Heart right ventricle (tissue), 16 donors: Measurements from ENCODE around the gene WNT4. TPM values are rescaled to one million over a fixed set of nuclear protein-coding genes. Genes with fewer than 3 reads are reported as not detected.

Source experiments
- ATAC-seq, 8 donors: fragments of 200-7000 bp; cut with Tn5 transposase; one replicate each; pipeline ENCODE4 v1.9.1; 2020; ENCODE audit warnings: mild to moderate bottlenecking in 8 of 8, moderate library complexity in 8 of 8, moderate number of reproducible peaks in 1 of 8
- DNase-seq, 2 donors: peaks; one replicate each; pipeline ENCODE4 v3.0.0-alpha.2; 2020
- H3K27ac ChIP-seq, 10 donors: fragments of 200-600 bp; sonication (generic) in 2 of 10; one replicate each; pipeline versions ENCODE4 v1.5.0 to v1.8.0; 2020 to 2022; ENCODE audit warnings: mild to moderate bottlenecking in 3 of 10
- H3K27me3 ChIP-seq, 7 donors: fragments of 200-600 bp; one replicate each; pipeline ENCODE4 v1.8.0; 2021 to 2022; ENCODE audit warnings: mild to moderate bottlenecking in 2 of 7
- H3K36me3 ChIP-seq, 9 donors: fragments of 200-600 bp; sonication (generic) in 1 of 9; one replicate each; pipeline versions ENCODE4 v1.5.0 to v1.8.0; 2020 to 2022; ENCODE audit warnings: mild to moderate bottlenecking in 2 of 9
- H3K4me1 ChIP-seq, 9 donors: fragments of 200-600 bp; sonication (generic) in 1 of 9; one replicate each; pipeline versions ENCODE4 v1.5.0 to v1.8.0; 2020 to 2022; ENCODE audit warnings: mild to moderate bottlenecking in 4 of 9
- H3K4me3 ChIP-seq, 10 donors: fragments of 200-600 bp; sonication (generic) in 2 of 10; one replicate each; pipeline versions ENCODE4 v1.5.0 to v1.8.0; 2020 to 2022; ENCODE audit warnings: mild to moderate bottlenecking in 7 of 10, moderate library complexity in 2 of 10
- H3K9me3 ChIP-seq, 11 donors: fragments of 200-600 bp in 10 of 11; sonication (generic) in 2 of 11; one replicate each; pipeline versions ENCODE4 v1.5.0 to v1.8.0; 2013 to 2022; ENCODE audit warnings: mild to moderate bottlenecking in 2 of 11, control low read depth in 1 of 11, moderate library complexity in 1 of 11
- CTCF ChIP-seq, 9 donors: fragments of 200-600 bp; sonication (generic) in 2 of 9; IDR thresholded peaks; one replicate each; pipeline versions ENCODE4 v1.5.0 to v1.8.0; 2021 to 2022; ENCODE audit warnings: antibody characterized with exemption in 9 of 9, mild to moderate bottlenecking in 5 of 9, moderate library complexity in 1 of 9
- WGBS, 2 donors: extraction: QIAGEN DNeasy Blood & Tissue Kit; methylation state at CpG; one replicate each; pipeline ENCODE4 v1.1.7; 2013; ENCODE audit warnings: inconsistent platforms in 1 of 2; 5-methylcytosine and 5-hydroxymethylcytosine counted together
- intact Hi-C, 10 donors: fragments of 100-400 bp; cut with DNase I; formaldehyde crosslinking; loops; one replicate each; pipeline versions ENCODE4 v1.11.1 to v1.14.2; 2022
- polyA plus RNA-seq, 2 donors: library from polyadenylated mRNA; stranded (reverse); fragments of 200-250 nt; gene quantifications; one replicate each; pipeline ENCODE4 v1.2.3, GENCODE V29; 2013
- total RNA-seq, 10 donors: library from RNA; stranded (reverse); fragmentation: NEBNext Ultra II Directional in 3 of 10; extraction: Animal tissue kit (Norgen Biotek cat#: 25700) in 3 of 10; gene quantifications; one replicate each; pipeline versions ENCODE4 v1.2.1 to v1.2.4, GENCODE V29; 2021 to 2023
- donor health status: Arrhythmogenic right ventricular cardiomyopathy.
- donor health status: ischemic (EF 13 %, LVEDD 7.1; RV severe dilation, severe dysfunction).
- donor health status: healthy with polysubstance abuse.
- donor health status: DM: no; HTN: yes; CAD: no.
- donor health status: DM: no; HTN: no; CAD: no.
- donor health status: ischemic (EF 25% LVEDD 6.9; RV normal size, moderate dysfunction).
- donor health status: ischemic (EF 25% LVEDD 5.7; RV mildly dilated, moderate dysfunction).
- donor health status: healthy.
- donor health status: DM: yes; HTN: yes; CAD: no.
- donor health status: Ischemic cardiomyopathy.
- donor health status: ischemic (EF 35%, LVEDD 5.7; RV mildly dilated, moderate dysfunction).
- donor health status: nonischemic (EF 11% LVEDD 7.7; RV severe dilation, severe dysfunction).
- donor health status: DM: yes; HTN: yes; CAD: no.
- donor health status: PGD.
- donor health status: ischemic (EF 29% LVEDD 5.4; RV normal size, mild dysfunction).
- donor health status: nonischemic (EF 23%, LVEDD 6.1; RV moderate dilation, normal function).

The WNT4 gene
- total and polyA plus RNA-seq, 12 donors = 0.06 to 0.16 TPM; not detected in 10

- Histone ChIP-seq H3K27ac (no peak overlapping the region), H3K27me3 (peaks cover 0 to 61% (median 45%) of the 10 kb centered on the region in 7 donors), H3K9me3 (no peaks in the 10 kb centered on the region), H3K4me3 (no peak overlapping the region), H3K4me1 (no peaks in the 10 kb centered on the region), H3K36me3 (no peaks in the 10 kb centered on the region)
- ATAC-seq (no peak), DNase-seq (no peak)
- no peak for TF ChIP-seq CTCF (IDR thresholded peaks at IDR 0.05)
- intact Hi-C loops = no loop called here
- WGBS, 2 donors = 86 to 87% methylated on average over 7 of the region's 7 CpGs
Observed at GRCh38 chr1:22188914-22189313, 46.0 kb upstream of the WNT4 start.

GRCh38 chr1:22188436-22188835, 45.5 kb upstream of the WNT4 start:
- Histone ChIP-seq H3K9me3 (no peaks in the 10 kb centered on the region), H3K27ac (no peak overlapping the region), H3K27me3 (peaks cover 0 to 64% (median 50%) of the 10 kb centered on the region in 7 donors), H3K36me3 (no peaks in the 10 kb centered on the region), H3K4me3 (no peak overlapping the region), H3K4me1 (no peaks in the 10 kb centered on the region)
- no peak for TF ChIP-seq CTCF (IDR thresholded peaks at IDR 0.05)
- no peak for DNase-seq
- intact Hi-C loops = no loop called here
- 84 to 88% methylated on average over 3 of the region's 3 CpGs for WGBS, 2 donors
- ATAC-seq = no peak

GRCh38 chr1:22186311-22186710, 43.4 kb upstream of the WNT4 start:
- WGBS, 2 donors = 84 to 89% methylated on average over 7 of the region's 7 CpGs
- H3K4me3 ChIP-seq = no peak overlapping the region
- peaks cover 0 to 85% (median 69%) of the 10 kb centered on the region in 7 donors for H3K27me3 ChIP-seq
- TF ChIP-seq CTCF (IDR thresholded peaks at IDR 0.05) = no peak
- no peaks in the 10 kb centered on the region for H3K4me1 ChIP-seq
- DNase-seq (no peak), ATAC-seq (no peak)
- intact Hi-C loops = no loop called here
- no peaks in the 10 kb centered on the region for H3K36me3 ChIP-seq
- no peaks in the 10 kb centered on the region for H3K9me3 ChIP-seq
- no peak overlapping the region for H3K27ac ChIP-seq

GRCh38 chr1:22184892-22185612, 42.2 kb upstream of the WNT4 start:
- DNase-seq (no peak), ATAC-seq (no peak)
- peaks cover 0 to 90% (median 69%) of the 10 kb centered on the region in 7 donors for H3K27me3 ChIP-seq
- intact Hi-C loops = no loop called here
- 40 to 49% methylated on average over 21 of the region's 21 CpGs for WGBS, 2 donors
- no peaks in the 10 kb centered on the region for H3K9me3 ChIP-seq
- no peak overlapping the region for H3K27ac ChIP-seq
- H3K4me1 ChIP-seq = no peaks in the 10 kb centered on the region
- TF ChIP-seq CTCF (IDR thresholded peaks at IDR 0.05) = no peak
- no peaks in the 10 kb centered on the region for H3K36me3 ChIP-seq
- H3K4me3 ChIP-seq = no peak overlapping the region
